T-cell (primary cell): ENCODE results near the gene SLC9A7. TPM values are rescaled to one million over a fixed set of nuclear protein-coding genes. Genes with fewer than 3 reads are reported as not detected.

Source experiments
- ATAC-seq, 4 experiments: fragments of 200-7000 bp in 3 of 4; fragments of 150-1000 bp in 1 of 4; cut with Tn5 transposase; replicated peaks in 1 of 4; 1 replicate in 3 of 4; 2 replicates in 1 of 4; pipeline ENCODE4 v1.10.0; 2021; ENCODE audit warnings: moderate library complexity in 3 of 4, mild to moderate bottlenecking in 2 of 4, moderate number of reproducible peaks in 1 of 4
- CTCF ChIA-PET, 2 donors: fragments of 300-600 bp; sonication (Branson Sonifier 250); formaldehyde crosslinking; loops; one replicate each; lab custom pipeline; 2022; ENCODE audit warnings: antibody characterized with exemption in 2 of 2; lab: Charles Lee
- POLR2A ChIA-PET, 2 donors: fragments of 300-600 bp; sonication (Branson Sonifier 250); formaldehyde crosslinking; loops; one replicate each; lab custom pipeline; 2022; ENCODE audit warnings: antibody characterized with exemption in 2 of 2; lab: Charles Lee
- DNase-seq, 35 experiments: peaks; one replicate each; pipeline versions ENCODE4 v3.0.0 to v3.0.0-alpha.2; 2013 to 2023
- H3K27ac ChIP-seq: one replicate; pipeline ENCODE4 v1.5.1; 2013; ENCODE audit warnings: low read length
- H3K27me3 ChIP-seq, 2 experiments: replicated peaks in 1 of 2; 1 replicate in 1 of 2; 2 replicates in 1 of 2; pipeline versions ENCODE4 v1.6.1 to v1.7.0; 2013; ENCODE audit warnings: low read length in 1 of 2, mixed read lengths in 1 of 2; ENCODE audit not compliant: control insufficient read depth in 2 of 2, insufficient read depth in 2 of 2; ENCODE audit errors: extremely low read depth in 1 of 2
- H3K36me3 ChIP-seq, 2 donors: 1 replicate in 1 of 2; 2 replicates in 1 of 2; pipeline versions ENCODE4 v1.6.1 to v1.7.0; 2013; ENCODE audit warnings: low read length in 1 of 2; ENCODE audit not compliant: control insufficient read depth in 2 of 2, insufficient read depth in 1 of 2; ENCODE audit errors: extremely low read depth in 1 of 2
- H3K4me1 ChIP-seq, 2 experiments: 1 replicate in 1 of 2; 2 replicates in 1 of 2; pipeline versions ENCODE4 v1.6.1 to v1.7.0; 2013; ENCODE audit warnings: low read length in 2 of 2, mixed read lengths in 1 of 2; ENCODE audit not compliant: insufficient read depth in 2 of 2, control insufficient read depth in 1 of 2; ENCODE audit errors: extremely low read depth in 1 of 2
- H3K4me3 ChIP-seq, 2 donors: 1 replicate in 1 of 2; 2 replicates in 1 of 2; pipeline versions ENCODE4 v1.5.1 to v1.7.0; 2013; ENCODE audit warnings: mild to moderate bottlenecking in 2 of 2, low read length in 1 of 2, moderate library complexity in 1 of 2; ENCODE audit not compliant: control insufficient read depth in 1 of 2; ENCODE audit errors: extremely low read depth in 1 of 2
- H3K9me3 ChIP-seq: 2 replicates; pipeline ENCODE4 v1.7.0; 2013
- H3K27ac Mint-ChIP-seq, 2 donors: one replicate each; pipeline ENCODE4 v1.8.0; 2020 to 2021; ENCODE audit warnings: mild to moderate bottlenecking in 2 of 2, mixed read lengths in 2 of 2
- H3K27me3 Mint-ChIP-seq, 2 donors: one replicate each; pipeline ENCODE4 v1.8.0; 2021 to 2022; ENCODE audit warnings: mixed read lengths in 2 of 2
- H3K36me3 Mint-ChIP-seq: one replicate; pipeline ENCODE4 v1.8.0; 2021; ENCODE audit warnings: mixed read lengths
- H3K4me1 Mint-ChIP-seq, 3 donors: one replicate each; pipeline ENCODE4 v1.8.0; 2020 to 2022; ENCODE audit warnings: mixed read lengths in 3 of 3, mild to moderate bottlenecking in 1 of 3
- H3K4me3 Mint-ChIP-seq, 3 donors: one replicate each; pipeline ENCODE4 v1.8.0; 2020 to 2022; ENCODE audit warnings: mild to moderate bottlenecking in 3 of 3, mixed read lengths in 3 of 3, moderate library complexity in 3 of 3
- H3K9me3 Mint-ChIP-seq, 3 donors: one replicate each; pipeline ENCODE4 v1.8.0; 2020 to 2022; ENCODE audit warnings: mixed read lengths in 3 of 3
- WGBS: methylation state at CpG from one replicate; pipeline ENCODE4 v1.1.5; 2013; ENCODE audit warnings: missing lambda C conversion rate; ENCODE audit not compliant: insufficient coverage; 5-methylcytosine and 5-hydroxymethylcytosine counted together
- total RNA-seq, 35 experiments: library from RNA in 6 of 35; stranded (reverse) in 6 of 35; fragments of 120-200 nt in 1 of 35; gene quantifications; one replicate each; pipeline versions ENCODE4 v1.2.1 to v1.2.4 and lab custom pipeline; 2013 to 2026

The SLC9A7 gene
- total RNA-seq, 5 donors from 2014 or later (not counting 1 experiment from before 2014, with no cell fraction given), result 2.3 to 6.3 (median 3.7) TPM

- CTCF ChIA-PET, result interaction anchor here in 1 of 2 donors (0.5 kb wide), 1 partner anchor 1372 kb away, joined by 3 read pairs; no protein-coding TSS in a partner anchor
- POLR2A ChIA-PET, result no interaction called here
Measured at GRCh38 chrX:46670316-46670715, 88.6 kb downstream of the SLC9A7 start.

GRCh38 chrX:46666831-46667230 is 92.1 kb downstream of the SLC9A7 start:
- Histone ChIP-seq H3K4me3 (no peak overlapping the region), H3K36me3 (no peaks in the 10 kb centered on the region), H3K4me1 (no peaks in the 10 kb centered on the region), H3K27me3 (no peaks in the 10 kb centered on the region), H3K9me3 (no peaks in the 10 kb centered on the region), H3K27ac (no peak overlapping the region)
- Mint-ChIP-seq H3K9me3 (no peaks in the 10 kb centered on the region), H3K36me3 (peaks cover 9% of the 10 kb centered on the region), H3K27ac (no peak overlapping the region), H3K27me3 (peaks cover 0 to 5% of the 10 kb centered on the region in 2 donors), H3K4me1 (peaks cover 0 to 12% (median 5%) of the 10 kb centered on the region in 3 donors), H3K4me3 (no peak overlapping the region)
- no peak for ATAC-seq
- WGBS, result no CpG with 5 or more reads among the region's 2 CpGs
- POLR2A ChIA-PET, result no interaction called here
- no peak for DNase-seq
- CTCF ChIA-PET, result no interaction called here

More at GRCh38 chrX:46670316-46670715, 88.6 kb downstream of the SLC9A7 start:
- Mint-ChIP-seq H3K4me3 (no peak overlapping the region), H3K4me1 (peaks cover 0 to 3% (median 2%) of the 10 kb centered on the region in 3 donors), H3K36me3 (peaks cover 9% of the 10 kb centered on the region), H3K27ac (no peak overlapping the region), H3K27me3 (peaks cover 0 to 3% of the 10 kb centered on the region in 2 donors), H3K9me3 (no peaks in the 10 kb centered on the region)
- no peak for DNase-seq
- Histone ChIP-seq H3K27me3 (no peaks in the 10 kb centered on the region), H3K36me3 (no peaks in the 10 kb centered on the region), H3K4me3 (no peak overlapping the region), H3K4me1 (no peaks in the 10 kb centered on the region), H3K9me3 (no peaks in the 10 kb centered on the region), H3K27ac (no peak overlapping the region)
- no CpG with 5 or more reads among the region's 3 CpGs for WGBS
- ATAC-seq, result no peak

DNA sequence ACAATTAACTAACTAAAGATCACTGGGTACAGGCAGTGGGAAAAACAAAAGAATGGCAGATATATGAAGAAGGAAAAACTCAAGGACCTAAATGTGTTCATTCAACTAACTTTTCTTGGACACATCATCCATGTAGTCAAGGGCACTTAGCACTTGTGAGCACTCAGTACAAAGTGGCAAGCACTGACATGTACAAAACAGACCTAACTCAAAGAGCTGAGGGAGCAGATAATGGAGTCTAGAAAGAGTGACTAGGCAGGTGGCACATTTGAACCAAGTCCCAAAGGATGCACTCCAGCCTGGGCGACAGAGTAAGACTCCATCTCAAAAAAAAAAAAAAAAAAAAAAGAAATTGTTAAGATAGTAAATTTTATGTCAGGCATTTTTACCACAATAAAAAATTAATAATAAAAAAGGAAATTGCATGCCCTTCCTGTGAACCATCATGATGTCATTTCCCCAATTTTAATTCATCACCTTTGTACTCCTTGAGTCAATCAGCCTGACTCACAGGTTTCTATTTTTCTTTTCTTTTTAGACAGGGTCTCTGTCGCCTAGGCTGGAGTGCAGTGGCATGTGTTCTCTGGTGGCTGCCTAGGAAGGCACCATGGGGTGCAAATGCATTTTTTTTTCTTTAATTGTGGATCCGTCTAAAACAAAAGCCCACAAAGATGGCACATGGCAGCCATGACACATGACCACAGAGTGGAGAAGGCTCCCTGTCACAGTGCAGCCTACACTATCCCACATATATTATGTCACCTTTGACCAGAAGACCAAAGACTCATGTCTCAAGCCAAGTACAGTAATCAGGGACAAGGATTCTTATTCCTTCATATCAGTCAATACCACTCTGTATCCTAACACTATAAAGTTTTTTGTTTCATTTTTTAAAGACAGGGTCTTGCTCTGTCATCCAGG is 93.4 kb downstream of the SLC9A7 start:
- POLR2A ChIA-PET, result no interaction called here
- Histone ChIP-seq H3K27ac (no peak overlapping the region), H3K4me1 (no peaks in the 10 kb centered on the region), H3K36me3 (no peaks in the 10 kb centered on the region), H3K9me3 (no peaks in the 10 kb centered on the region), H3K4me3 (no peak overlapping the region), H3K27me3 (no peaks in the 10 kb centered on the region)
- Mint-ChIP-seq H3K36me3 (peaks cover 9% of the 10 kb centered on the region), H3K4me1 (peaks cover 0 to 12% (median 5%) of the 10 kb centered on the region in 3 donors), H3K27me3 (peaks cover 0 to 5% of the 10 kb centered on the region in 2 donors), H3K9me3 (no peaks in the 10 kb centered on the region), H3K27ac (no peak overlapping the region), H3K4me3 (no peak overlapping the region)
- ATAC-seq (no peak), DNase-seq (no peak)
- no CpG with 5 or more reads among the region's 3 CpGs for WGBS
- CTCF ChIA-PET, result no interaction called here

GRCh38 chrX:46662188-46662958 is 96.5 kb downstream of the SLC9A7 start:
- WGBS, result no CpG with 5 or more reads among the region's 10 CpGs
- ATAC-seq, result no peak
- Mint-ChIP-seq H3K27me3 (peaks cover 0 to 5% of the 10 kb centered on the region in 2 donors), H3K36me3 (no peaks in the 10 kb centered on the region), H3K4me3 (no peak overlapping the region), H3K4me1 (peaks cover 0 to 12% (median 5%) of the 10 kb centered on the region in 3 donors), H3K9me3 (no peaks in the 10 kb centered on the region), H3K27ac (no peak overlapping the region)
- ChIA-PET CTCF (no interaction called here), POLR2A (no interaction called here)
- Histone ChIP-seq H3K4me1 (no peaks in the 10 kb centered on the region), H3K27ac (no peak overlapping the region), H3K36me3 (no peaks in the 10 kb centered on the region), H3K4me3 (no peak overlapping the region), H3K9me3 (no peaks in the 10 kb centered on the region), H3K27me3 (no peaks in the 10 kb centered on the region)
- DNase-seq, result no peak

DNA sequence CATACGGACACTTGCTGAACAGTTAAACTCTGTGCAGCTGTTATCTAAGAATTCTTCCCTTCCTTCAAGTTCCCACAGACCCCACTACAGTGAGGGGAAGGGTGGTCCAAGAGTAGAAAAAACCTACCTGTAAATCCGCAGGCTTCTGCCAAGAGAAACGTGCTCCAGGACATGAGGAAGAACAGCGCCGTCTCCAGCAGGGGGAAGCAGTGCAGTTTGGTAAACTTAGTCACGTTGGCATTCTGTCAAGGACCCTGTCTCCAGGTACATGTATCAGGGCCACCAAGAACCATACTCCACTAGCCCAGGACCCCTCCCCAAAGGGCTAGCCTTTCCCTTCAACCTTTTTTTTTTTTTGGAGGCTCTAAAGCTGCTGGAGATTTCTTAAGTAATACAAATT is 105.4 kb downstream of the SLC9A7 start:
- no peaks in the 10 kb centered on the region for H3K27me3 ChIP-seq
- H3K36me3 Mint-ChIP-seq, result no peaks in the 10 kb centered on the region
- H3K9me3 ChIP-seq, result no peaks in the 10 kb centered on the region
- DNase-seq (no peak), ATAC-seq (no peak)
- no peaks in the 10 kb centered on the region for H3K36me3 ChIP-seq
- H3K4me1 Mint-ChIP-seq, result peaks cover 0 to 2% (median 1%) of the 10 kb centered on the region in 3 donors
- no peaks in the 10 kb centered on the region for H3K27me3 Mint-ChIP-seq
- WGBS, result no CpG with 5 or more reads among the region's 6 CpGs
- H3K4me3 ChIP-seq, result no peak overlapping the region
- no peak overlapping the region for H3K4me3 Mint-ChIP-seq
- H3K9me3 Mint-ChIP-seq, result no peaks in the 10 kb centered on the region
- peaks cover 2 to 4% of the 10 kb centered on the region in 2 experiments for H3K4me1 ChIP-seq
- ChIA-PET CTCF (interaction anchor here in 1 of 2 donors (0.6 kb wide), 1 partner anchor 74 kb away, joined by 3 read pairs; no protein-coding TSS in a partner anchor), POLR2A (no interaction called here)
- no peak overlapping the region for H3K27ac ChIP-seq
- no peak overlapping the region for H3K27ac Mint-ChIP-seq
